HG03064 (cell line): ENCODE measurements around the gene KIF24.
A peak's percentile ranks its signal among the peaks of the same experiment; 100 is the strongest.
"Not testable (repeated sequence)": the region's sequence is repeated elsewhere in the genome, so short reads cannot be mapped to it uniquely, and the experiment has no call there.

Experiments used
- ATAC-seq: cut with Tn5 transposase; IDR thresholded peaks from one replicate; pipeline ENCODE4 v1.9.1; 2021; ENCODE audit warnings: low read depth; ENCODE audit not compliant: unreplicated experiment

The KIF24 gene, protein sequence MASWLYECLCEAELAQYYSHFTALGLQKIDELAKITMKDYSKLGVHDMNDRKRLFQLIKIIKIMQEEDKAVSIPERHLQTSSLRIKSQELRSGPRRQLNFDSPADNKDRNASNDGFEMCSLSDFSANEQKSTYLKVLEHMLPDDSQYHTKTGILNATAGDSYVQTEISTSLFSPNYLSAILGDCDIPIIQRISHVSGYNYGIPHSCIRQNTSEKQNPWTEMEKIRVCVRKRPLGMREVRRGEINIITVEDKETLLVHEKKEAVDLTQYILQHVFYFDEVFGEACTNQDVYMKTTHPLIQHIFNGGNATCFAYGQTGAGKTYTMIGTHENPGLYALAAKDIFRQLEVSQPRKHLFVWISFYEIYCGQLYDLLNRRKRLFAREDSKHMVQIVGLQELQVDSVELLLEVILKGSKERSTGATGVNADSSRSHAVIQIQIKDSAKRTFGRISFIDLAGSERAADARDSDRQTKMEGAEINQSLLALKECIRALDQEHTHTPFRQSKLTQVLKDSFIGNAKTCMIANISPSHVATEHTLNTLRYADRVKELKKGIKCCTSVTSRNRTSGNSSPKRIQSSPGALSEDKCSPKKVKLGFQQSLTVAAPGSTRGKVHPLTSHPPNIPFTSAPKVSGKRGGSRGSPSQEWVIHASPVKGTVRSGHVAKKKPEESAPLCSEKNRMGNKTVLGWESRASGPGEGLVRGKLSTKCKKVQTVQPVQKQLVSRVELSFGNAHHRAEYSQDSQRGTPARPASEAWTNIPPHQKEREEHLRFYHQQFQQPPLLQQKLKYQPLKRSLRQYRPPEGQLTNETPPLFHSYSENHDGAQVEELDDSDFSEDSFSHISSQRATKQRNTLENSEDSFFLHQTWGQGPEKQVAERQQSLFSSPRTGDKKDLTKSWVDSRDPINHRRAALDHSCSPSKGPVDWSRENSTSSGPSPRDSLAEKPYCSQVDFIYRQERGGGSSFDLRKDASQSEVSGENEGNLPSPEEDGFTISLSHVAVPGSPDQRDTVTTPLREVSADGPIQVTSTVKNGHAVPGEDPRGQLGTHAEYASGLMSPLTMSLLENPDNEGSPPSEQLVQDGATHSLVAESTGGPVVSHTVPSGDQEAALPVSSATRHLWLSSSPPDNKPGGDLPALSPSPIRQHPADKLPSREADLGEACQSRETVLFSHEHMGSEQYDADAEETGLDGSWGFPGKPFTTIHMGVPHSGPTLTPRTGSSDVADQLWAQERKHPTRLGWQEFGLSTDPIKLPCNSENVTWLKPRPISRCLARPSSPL (N-terminal part only)

DNA sequence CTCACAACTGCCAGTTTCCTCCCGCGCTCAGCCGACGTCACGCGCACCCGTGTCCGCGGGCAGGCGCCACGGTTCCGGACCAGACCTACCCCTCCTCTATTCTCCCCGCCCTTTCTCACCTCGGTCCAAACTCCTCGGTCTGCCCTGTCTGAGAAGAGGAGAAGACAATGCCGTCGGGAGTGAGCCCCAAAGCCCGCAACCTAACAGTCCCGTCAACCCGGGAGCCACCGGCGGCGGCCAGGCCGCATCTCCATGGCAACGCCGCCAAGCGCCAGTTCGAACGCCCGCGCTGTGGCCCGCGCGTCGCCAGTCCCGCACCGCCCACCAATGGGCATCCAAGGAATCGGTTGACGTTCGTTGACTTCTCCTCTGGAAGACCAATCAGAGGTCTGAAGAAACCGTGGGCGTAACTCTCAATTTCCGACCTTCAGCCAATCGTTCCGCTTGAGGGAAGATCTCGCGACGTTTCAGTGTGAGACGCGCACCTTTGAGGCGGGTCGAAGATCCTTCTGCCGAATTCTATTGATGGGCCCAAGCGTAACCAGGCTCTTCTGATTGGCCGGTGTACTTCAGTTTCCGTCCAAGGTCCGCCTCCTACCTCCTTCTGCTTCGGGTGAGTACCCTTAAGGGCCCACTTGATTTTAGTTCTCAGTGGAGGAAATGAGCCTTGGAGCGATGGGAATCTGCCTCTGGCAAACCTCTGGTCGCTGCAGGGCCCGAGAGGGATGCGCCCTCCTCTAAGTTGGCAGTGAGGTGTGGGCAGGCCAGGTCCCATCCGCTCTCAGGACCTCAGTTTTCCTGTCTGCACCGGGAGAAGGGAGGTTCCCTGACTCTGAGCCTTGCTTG lies at the start of gene KIF24, which contains the start of gene NUDT2:
KIF24 (minus strand) TSS at position 282 of the 846 bp plus-strand sequence. CDS start 17,922 bp downstream, outside the sequence.
NUDT2 (plus strand) TSS at position 583 of the 846 bp plus-strand sequence. CDS start 9,471 bp downstream, outside the sequence.
- ATAC-seq: peak; percentile 94

DNA sequence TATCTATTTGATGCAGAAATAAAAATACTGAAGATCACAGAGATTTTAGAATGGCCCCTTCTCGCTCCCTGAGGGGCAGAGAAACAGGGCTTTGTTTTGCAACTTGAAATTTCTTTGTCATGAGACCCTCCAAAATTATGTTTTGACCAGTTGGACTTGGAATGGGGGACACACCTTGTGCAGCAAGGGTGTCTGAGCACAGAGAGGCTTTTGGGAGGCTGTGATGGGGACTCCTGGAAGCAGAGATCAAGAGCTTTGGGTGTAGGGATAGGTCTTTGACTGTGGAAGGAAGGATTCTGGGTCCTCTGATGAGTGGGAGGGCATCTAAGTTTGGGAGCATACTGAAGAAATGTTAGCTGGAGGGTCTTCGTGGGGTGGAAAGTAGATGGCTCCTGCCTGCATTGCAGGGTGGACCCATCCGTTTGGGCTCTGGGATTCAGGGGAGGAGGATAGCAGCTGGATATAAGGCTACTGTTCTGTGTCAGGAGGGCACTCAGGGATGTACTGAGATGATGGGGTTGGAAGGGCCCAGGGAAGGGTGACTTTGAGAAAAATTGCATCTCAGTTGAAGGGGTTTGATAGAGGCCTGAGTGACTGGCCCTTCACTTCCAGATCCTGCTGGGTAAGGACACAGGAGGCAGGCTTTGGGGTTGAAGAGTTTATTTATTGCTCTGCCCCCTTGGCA lies 49.5 kb upstream of the KIF24 start:
- ATAC-seq: no peak

DNA sequence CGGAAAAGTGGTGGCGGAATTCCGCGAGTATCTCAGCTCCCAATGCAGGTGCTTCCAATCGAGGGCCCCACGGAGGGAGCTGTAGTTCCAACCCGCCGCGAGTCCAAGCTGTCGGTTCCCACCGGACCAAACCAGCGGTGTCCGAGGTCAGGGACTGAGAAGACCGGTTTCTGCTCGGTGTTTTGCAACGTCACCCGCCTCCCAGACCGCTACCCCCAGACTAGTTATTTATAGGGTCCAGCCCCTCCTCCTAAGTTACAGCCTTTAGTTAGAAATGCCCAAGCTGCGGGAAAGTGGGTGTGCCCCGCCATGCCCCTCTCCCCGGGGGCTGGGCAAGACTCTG lies 48.3 kb upstream of the KIF24 start:
- ATAC-seq: no peak

DNA sequence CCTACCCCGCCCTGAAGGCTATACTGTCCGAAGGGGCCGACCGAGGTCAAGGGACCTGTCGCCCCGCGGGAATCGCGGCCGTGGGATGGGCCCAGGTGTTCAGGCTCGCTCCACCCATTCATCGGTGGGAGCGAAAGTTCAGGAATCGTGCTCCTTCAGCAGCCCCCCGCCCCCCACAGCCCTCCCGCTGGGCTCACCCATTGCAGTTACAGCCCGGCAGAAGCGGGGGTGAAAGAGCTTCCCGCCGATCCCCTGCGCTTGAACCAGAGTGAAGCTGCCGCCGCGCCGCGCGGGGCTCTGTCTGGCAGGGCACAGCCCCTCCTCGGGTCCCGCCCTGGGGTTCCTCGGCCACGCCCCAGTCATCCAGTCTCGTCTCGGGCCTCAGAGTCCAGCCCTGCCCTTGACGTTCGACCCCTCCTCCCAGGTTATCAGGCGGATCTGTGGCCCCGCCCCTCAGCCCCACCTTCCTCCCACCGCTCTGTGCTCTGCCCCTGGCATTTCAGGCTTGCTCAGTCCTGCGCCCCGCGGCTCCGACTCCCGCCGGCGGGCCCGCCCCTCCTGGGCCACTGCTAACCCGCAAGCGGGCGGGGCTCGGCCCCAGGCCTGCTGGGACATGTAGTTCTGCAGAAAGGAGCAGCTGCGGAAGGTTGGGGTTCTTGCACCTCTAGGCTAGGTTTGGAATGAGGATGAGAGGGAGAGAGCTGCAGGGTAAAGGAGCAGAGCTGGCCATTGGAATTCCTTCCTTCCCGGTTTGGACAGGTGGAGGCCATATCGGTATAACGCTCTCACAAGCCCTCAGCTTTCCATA lies 47.7 kb upstream of the KIF24 start, which contains the start of gene MYORG:
MYORG (minus strand) TSS at position 303 of the 808 bp plus-strand sequence. CDS start 3,955 bp downstream, outside the sequence.
- ATAC-seq: peak; percentile 83

DNA sequence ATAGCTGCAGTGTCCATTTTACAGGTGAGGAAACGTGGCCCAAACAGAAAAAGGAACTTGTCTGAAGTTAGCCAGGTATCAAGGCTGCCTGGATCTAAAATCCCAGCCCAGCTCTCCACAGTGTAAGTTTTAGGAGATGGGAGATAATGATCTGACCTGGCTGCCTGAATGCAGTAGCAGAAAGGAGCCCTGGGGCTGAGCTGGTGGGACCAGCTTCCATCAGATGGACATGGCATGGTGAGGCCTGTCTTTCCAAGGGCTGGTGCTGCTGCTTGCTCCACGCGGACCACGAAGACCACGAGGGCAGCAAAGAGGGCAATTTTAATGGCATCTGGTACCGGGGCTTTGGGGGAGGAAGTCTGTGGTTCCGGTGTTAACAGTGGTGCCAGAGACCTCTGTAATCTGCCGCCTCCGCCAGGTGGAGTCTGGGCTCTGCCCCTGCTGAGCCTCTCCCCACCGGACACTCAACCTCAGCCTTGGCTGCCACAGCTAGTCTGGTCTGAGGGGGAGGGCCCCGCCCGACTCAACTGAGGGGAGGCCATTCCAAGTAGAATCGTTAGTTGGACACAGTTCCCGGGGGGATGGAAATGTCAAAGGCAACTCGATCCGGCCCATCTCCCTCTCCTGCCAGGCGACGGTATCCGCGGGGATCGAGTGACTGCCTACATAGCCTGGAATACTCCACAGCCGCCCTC lies 47.0 kb upstream of the KIF24 start:
- ATAC-seq: no peak

DNA sequence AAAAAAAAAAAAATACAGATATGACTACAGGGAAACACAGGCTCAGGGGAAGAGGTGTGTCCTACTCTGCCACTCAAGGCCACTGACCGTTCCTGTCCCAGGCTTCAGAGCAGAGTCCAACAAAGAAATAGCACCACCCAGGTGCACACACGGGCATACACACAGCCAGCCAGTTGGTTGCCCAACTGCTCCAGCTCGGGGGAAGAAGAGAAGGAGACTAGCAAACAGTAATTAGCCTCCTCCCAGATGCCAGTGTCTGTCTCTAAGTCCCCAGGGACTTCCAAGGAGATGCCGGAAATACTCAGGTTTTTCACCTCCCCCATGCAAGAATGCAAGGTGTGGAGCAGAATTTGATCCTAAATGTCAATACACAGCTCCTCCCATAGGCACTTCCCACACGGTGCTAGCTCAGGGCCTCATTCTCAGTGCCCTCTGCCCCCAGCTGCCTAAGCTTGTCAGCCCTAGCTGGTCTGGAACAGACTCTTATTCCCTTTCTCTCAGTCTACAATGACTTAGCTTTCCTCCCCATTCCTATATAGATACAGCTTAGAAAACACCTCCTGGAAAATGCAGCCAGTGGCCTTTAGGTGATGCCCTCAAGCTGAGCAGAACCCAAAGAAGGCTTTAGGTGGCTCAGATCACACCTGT lies 46.0 kb upstream of the KIF24 start:
- ATAC-seq: no peak

DNA sequence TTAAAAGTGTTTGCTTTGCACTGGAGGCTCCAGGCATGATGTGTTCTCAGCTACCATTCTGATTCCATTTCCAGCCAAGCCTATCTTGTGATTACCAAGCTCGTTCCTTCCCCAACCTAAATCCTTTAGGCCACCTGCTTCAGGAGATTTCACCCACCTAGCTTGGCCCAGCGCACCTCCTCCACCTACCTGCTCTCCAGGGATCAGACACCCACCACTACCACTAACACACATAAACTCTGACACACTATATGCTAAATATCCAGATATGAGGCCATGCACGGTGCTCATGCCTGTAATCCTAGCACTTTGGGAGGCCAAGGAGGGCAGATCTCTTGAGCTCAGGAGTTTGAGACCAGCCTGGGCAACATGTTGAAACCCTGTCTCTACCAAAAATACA lies 45.3 kb upstream of the KIF24 start:
- no peak for ATAC-seq

DNA sequence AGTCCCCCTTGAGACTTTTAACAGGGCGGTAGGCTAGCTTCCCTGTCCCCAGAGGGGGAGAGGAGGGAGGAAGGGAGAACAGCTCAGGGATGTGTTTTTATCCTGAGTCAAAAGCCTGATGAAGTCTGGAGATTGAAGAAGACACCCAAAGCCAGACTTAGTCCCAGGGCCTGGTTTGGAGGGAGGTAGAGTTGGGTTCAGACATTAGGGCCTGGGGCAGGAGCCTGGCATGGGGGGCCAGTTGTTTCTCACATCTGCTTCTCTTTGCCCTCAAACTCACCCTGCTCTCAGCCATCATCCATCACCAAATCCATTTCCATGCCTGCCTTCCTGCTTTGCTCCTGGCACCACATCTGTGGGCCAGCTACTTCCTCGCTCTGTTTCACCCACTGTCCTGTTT lies 44.7 kb upstream of the KIF24 start:
- no peak for ATAC-seq

DNA sequence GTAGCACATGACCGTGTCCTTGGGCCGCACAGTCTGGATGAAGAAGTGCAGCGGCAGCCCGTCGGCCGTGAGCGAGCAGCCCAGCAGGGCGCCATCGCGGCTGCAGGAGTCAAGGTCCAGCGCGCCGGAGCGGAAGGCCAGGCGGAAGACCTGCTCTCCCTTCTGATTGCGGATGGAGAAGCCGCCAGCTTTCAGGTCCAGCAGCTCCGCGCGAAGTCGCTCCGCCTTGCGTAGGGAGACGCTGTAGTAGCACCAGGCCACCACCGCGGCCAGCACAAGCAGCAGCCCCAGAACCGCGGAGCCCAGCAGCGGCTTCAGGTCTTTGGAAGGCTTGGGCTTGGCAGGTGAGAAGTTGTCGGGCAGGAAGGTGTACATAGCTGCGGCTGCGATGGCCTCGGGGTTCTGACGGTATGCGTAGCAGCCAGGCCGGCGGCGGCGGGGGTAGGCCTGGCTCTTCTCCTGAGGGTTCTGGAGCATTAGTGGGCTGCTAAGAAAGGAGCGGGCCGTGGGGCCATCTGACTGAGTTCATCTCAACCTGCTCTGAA lies 43.5 kb upstream of the KIF24 start:
- ATAC-seq: no peak

DNA sequence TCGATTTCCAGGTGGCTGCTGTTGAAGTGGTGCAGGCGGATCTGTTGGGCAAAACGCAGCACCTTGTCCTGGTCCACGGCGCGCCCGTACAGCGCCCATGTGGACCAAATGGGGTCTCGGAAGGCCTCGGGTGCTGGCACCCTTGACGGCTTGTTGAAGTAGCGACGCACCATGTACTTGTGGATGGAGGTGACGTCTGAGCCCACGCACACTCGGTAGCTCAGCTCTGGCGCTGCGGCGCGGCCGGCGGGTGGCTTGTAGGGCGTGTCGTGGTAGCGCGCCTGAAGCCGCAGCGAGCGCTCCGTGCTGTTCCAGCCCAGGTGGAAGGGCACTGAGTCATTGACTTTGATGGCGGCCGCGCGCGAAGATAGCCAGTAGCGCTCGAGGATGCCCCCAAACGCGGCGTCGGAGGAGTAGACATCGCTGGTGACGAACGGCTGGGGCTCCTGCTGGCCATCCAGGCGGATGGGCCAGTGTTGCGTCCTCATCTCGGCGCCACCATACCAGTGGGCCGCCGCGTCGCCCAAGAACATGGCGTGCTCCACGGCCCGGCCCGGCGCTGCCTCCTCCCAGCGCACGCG lies 42.9 kb upstream of the KIF24 start:
- no peak for ATAC-seq

DNA sequence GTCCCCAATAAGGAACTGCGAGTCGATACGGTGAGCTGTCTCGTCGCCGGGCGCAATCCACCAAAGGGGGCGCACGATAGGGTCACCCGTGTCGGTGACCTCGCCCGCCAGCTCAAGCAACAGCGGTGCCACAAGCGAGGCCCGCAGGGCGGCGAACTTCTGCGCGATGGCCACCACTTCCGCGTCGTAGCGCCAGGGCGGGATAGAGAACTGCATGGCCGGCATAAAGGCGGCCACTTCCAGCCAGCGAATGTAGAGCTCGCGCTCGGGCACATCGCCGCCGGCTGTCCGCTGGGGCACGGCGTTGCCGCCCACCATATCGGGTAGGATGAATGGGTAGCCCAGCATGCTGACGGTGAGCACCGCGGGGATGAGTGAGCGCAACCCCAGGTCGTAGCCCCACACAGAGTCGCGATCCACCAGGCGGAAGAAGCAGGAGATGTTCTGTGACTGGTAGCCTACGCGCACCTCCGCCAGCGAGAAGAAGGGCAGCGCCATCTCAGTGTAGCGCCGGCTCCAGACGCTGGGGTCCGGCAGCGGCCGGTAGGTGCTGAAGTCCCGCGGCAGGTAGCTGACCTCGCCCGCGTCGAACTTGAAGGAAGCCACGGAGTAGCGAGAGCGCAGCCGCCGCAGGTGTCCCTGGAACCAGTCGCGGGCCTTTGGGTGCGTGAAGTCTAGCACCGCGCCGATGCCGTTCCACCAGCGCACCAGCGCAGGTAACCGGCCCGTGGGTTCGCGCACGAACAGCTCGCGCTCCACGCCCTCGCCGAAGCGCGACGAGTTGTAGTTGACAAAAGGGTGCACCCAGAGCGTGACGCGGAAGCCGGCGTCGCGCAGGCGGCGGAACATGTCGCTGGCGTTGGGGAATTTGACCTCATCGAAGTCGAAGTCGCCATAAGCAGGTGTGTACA lies 42.2 kb upstream of the KIF24 start:
- ATAC-seq: no peak

DNA sequence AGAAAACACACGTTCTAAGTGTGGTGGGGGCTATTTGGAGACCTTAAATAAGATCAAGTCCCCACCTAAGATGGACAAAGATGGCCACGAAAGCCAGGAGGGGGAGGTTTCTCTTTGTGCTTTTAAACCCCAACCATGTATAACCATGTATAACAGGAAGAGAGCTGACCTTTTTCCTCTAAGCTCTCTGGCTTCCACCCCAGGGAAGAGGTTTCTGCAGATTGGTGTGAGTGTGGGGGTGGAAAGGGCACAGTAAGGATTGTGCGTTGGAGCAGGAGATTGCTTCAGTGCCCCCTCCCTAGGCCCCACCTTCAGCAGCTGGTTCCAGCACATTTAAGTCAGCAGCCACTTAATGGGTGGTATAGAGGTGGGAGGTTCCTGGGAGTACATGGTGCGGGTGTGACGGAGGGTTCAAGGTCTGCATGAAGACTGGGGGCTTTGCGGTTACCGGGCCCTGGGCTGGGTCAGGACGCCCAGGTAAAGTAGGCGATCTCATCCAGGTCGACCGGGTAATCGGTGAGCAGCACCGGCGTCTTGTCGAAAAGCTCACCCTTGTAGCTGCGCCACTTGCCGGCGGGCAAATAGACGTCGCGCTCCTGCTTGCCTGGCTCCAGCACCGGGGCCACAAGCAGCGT lies 41.4 kb upstream of the KIF24 start:
- no peak for ATAC-seq

DNA sequence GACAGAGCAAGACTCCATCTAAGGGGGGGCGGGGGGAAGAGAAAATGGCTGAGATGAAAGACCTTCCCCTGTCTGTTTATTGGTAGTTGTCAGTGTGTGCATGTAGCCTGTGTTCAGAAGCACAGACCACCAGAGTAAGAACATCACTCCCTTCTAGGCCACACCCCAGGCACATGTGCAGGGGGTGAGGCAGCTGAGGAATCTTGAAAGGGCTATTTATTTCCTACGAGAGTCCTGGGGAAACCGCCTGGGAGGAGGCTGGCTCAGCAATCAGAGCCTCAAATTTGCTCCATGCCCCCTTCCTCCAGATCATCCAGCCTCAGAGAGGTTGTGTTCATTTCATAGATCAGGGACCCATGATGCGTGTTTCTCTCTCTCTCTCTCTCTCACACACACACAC lies 40.6 kb upstream of the KIF24 start:
- no peak for ATAC-seq

DNA sequence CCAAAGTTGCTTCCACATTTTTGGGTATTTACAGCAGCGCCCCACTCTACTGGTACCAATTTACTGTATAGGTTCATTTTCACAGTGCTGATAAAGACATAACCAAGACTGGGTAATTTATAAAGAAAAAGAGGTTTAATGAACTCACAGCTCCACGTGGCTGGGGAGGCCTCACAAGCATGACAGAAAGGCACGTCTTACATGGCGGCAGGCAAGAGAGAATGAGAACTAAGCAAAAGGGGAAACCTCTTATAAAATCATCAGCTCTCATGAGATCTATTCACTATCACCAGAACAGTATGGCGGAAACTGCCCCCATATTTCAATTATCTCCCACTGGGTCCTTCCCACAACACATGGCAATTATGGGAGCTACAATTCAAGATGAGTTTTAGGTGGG lies 39.7 kb upstream of the KIF24 start:
- ATAC-seq: not testable (repeated sequence)

DNA sequence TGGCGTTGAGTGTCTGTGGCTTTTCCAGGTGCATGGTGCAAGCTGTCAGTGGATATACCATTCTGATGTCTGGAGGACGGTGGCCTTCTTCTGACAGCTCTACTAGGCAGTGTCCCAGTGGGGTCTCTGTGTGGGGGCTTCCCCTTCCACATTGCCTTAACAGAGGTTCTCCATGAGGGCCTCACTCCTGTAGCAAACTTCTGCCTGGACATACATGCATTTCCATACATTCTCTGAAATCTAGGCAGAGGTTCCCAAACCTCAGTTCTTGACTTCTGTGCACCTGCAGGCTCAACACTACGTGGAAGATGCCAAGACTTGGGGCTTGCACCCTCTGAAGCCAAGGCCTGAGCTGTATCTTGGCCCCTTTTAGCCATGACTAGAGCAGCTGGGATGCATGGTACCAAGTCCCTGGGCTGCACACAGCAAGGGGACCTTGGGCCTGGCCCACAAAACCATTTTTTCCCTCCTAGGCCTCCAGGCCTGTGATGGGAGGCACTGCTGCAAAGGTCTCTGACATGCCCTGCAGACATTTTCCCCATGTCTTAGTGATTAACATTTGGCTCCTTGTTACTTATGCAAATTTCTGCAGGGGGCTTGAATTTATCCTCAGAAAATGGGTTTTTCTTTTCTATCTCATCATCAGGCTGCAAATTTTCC lies 38.8 kb upstream of the KIF24 start:
- ATAC-seq: not testable (repeated sequence)
